H9 (cell line): Measurements from ENCODE around the gene KRTAP9-3. TPM values are rescaled to one million over a fixed set of nuclear protein-coding genes. Genes with fewer than 3 reads are reported as not detected.
"Not testable (repeated sequence)": the region's sequence is repeated elsewhere in the genome, so short reads cannot be mapped to it uniquely, and the experiment has no call there.

ENCODE experiments used
- DNase-seq: peaks from one replicate; pipeline ENCODE4 v3.0.0-alpha.2; 2017
- H2AFZ ChIP-seq: one replicate; pipeline ENCODE4 v1.6.1; 2013; ENCODE audit warnings: mild to moderate bottlenecking, low read length, control low read depth, moderate library complexity
- H2AK5ac ChIP-seq: 2 replicates; pipeline ENCODE4 v1.6.1; 2013; ENCODE audit warnings: low read length, control low read depth, mixed read lengths; ENCODE audit not compliant: insufficient read length
- H2BK120ac ChIP-seq: one replicate; pipeline ENCODE4 v1.6.1; 2013; ENCODE audit warnings: low read depth, mild to moderate bottlenecking, low read length, control low read depth, inconsistent platforms; ENCODE audit not compliant: poor library complexity, severe bottlenecking
- H2BK12ac ChIP-seq: 2 replicates; pipeline ENCODE4 v1.6.1; 2013; ENCODE audit warnings: low read length, control low read depth, mixed read lengths, low read depth; ENCODE audit not compliant: insufficient read length
- H2BK15ac ChIP-seq: 2 replicates; pipeline ENCODE4 v1.6.1; 2013; ENCODE audit warnings: low read depth, low read length, control low read depth
- H2BK20ac ChIP-seq: one replicate; pipeline ENCODE4 v1.6.1; 2013; ENCODE audit warnings: low read depth, mild to moderate bottlenecking, low read length, control low read depth, inconsistent platforms; ENCODE audit not compliant: poor library complexity, severe bottlenecking
- H2BK5ac ChIP-seq: 2 replicates; pipeline ENCODE4 v1.6.1; 2013; ENCODE audit warnings: low read length, control low read depth, mixed read lengths; ENCODE audit not compliant: insufficient read length
- H3K14ac ChIP-seq: 2 replicates; pipeline ENCODE4 v1.6.1; 2013; ENCODE audit warnings: low read length, control low read depth; ENCODE audit not compliant: insufficient read depth
- H3K18ac ChIP-seq: 2 replicates; pipeline ENCODE4 v1.6.1; 2013; ENCODE audit warnings: low read depth, mild to moderate bottlenecking, mixed read lengths, low read length, control low read depth; ENCODE audit not compliant: insufficient read length
- H3K23ac ChIP-seq: 2 replicates; pipeline ENCODE4 v1.6.1; 2013; ENCODE audit warnings: low read length, control low read depth, mixed read lengths, low read depth; ENCODE audit not compliant: insufficient read length
- H3K23me2 ChIP-seq: 2 replicates; pipeline ENCODE4 v1.6.1; 2013; ENCODE audit warnings: low read depth, mild to moderate bottlenecking, mixed read lengths, low read length, control low read depth; ENCODE audit not compliant: insufficient read length, poor library complexity, severe bottlenecking
- H3K27ac ChIP-seq: 2 replicates; pipeline ENCODE4 v1.5.1; 2013; ENCODE audit warnings: low read length, control low read depth, mixed read lengths, low read depth; ENCODE audit not compliant: insufficient read length
- H3K27me3 ChIP-seq: 2 replicates; pipeline ENCODE4 v1.6.1; 2013; ENCODE audit warnings: low read length, control low read depth, inconsistent platforms; ENCODE audit not compliant: insufficient read depth
- H3K4ac ChIP-seq: 2 replicates; pipeline ENCODE4 v1.6.1; 2013; ENCODE audit warnings: low read depth, mild to moderate bottlenecking, control low read depth, inconsistent platforms, low read length, moderate library complexity
- H3K4me1 ChIP-seq: 2 replicates; pipeline ENCODE4 v1.6.1; 2013; ENCODE audit warnings: low read length, control low read depth, inconsistent platforms; ENCODE audit not compliant: insufficient read depth
- H3K4me2 ChIP-seq: 2 replicates; pipeline ENCODE4 v1.6.1; 2013; ENCODE audit warnings: low read length, control low read depth, mixed read lengths; ENCODE audit not compliant: insufficient read length, insufficient read depth
- H3K56ac ChIP-seq: 2 replicates; pipeline ENCODE4 v1.6.1; 2013; ENCODE audit warnings: low read depth, mild to moderate bottlenecking, mixed read lengths, low read length, control low read depth; ENCODE audit not compliant: insufficient read length
- H3K79me1 ChIP-seq: 2 replicates; pipeline ENCODE4 v1.6.1; 2013; ENCODE audit warnings: low read depth, mild to moderate bottlenecking, moderate library complexity, low read length, control low read depth, inconsistent platforms; ENCODE audit not compliant: insufficient read depth, poor library complexity, severe bottlenecking
- H3K79me2 ChIP-seq: 2 replicates; pipeline ENCODE4 v1.6.1; 2013; ENCODE audit warnings: low read length, control low read depth, inconsistent platforms; ENCODE audit not compliant: insufficient read depth
- H3K9ac ChIP-seq: 2 replicates; pipeline ENCODE4 v1.6.1; 2013; ENCODE audit warnings: low read length, control low read depth, mixed read lengths; ENCODE audit not compliant: insufficient read length; ENCODE audit errors: extremely low read depth
- H3K9me3 ChIP-seq: one replicate; pipeline ENCODE4 v1.6.1; 2013; ENCODE audit warnings: low read depth, low read length, inconsistent platforms; ENCODE audit not compliant: control insufficient read depth
- H3T11ph ChIP-seq: one replicate; pipeline ENCODE4 v1.6.1; 2013; ENCODE audit warnings: mild to moderate bottlenecking, low read length, control low read depth, inconsistent platforms
- H4K20me1 ChIP-seq: one replicate; pipeline ENCODE4 v1.6.1; 2013; ENCODE audit not compliant: control insufficient read depth, insufficient read length, insufficient read depth
- H4K5ac ChIP-seq: 2 replicates; pipeline ENCODE4 v1.6.1; 2013; ENCODE audit warnings: low read depth, mild to moderate bottlenecking, mixed read lengths, low read length, control low read depth; ENCODE audit not compliant: insufficient read length
- H4K8ac ChIP-seq: replicated peaks from 2 replicates; pipeline ENCODE4 v1.6.1; 2013; ENCODE audit warnings: low read length, control low read depth, mixed read lengths, low read depth; ENCODE audit not compliant: insufficient read length
- H4K91ac ChIP-seq: 2 replicates; pipeline ENCODE4 v1.6.1; 2013; ENCODE audit warnings: low read depth, mild to moderate bottlenecking, moderate library complexity, mixed read lengths, low read length, control low read depth; ENCODE audit not compliant: insufficient read length
- H3K27ac Mint-ChIP-seq, 3 experiments: 2 replicates in 2 of 3; 3 replicates in 1 of 3; pipeline ENCODE4 v1.8.0; 2020 to 2021; ENCODE audit warnings: mixed read lengths in 3 of 3, mild to moderate bottlenecking in 1 of 3, moderate library complexity in 1 of 3
- H3K27me3 Mint-ChIP-seq: 2 replicates; pipeline ENCODE4 v1.8.0; 2021; ENCODE audit warnings: low read depth, mild to moderate bottlenecking, moderate library complexity, mixed read lengths
- H3K36me3 Mint-ChIP-seq, 3 experiments: 2 replicates in 2 of 3; 3 replicates in 1 of 3; pipeline ENCODE4 v1.8.0; 2020 to 2021; ENCODE audit warnings: low read depth in 3 of 3, mixed read lengths in 3 of 3; ENCODE audit not compliant: insufficient read depth in 1 of 3
- H3K4me1 Mint-ChIP-seq, 2 experiments: 2 replicates each; pipeline ENCODE4 v1.8.0; 2020; ENCODE audit warnings: mixed read lengths in 2 of 2
- H3K4me3 Mint-ChIP-seq, 2 experiments: 2 replicates in 1 of 2; 3 replicates in 1 of 2; pipeline ENCODE4 v1.8.0; 2020 to 2021; ENCODE audit warnings: mild to moderate bottlenecking in 2 of 2, mixed read lengths in 2 of 2, moderate library complexity in 1 of 2
- H3K9me3 Mint-ChIP-seq, 2 experiments: 2 replicates in 1 of 2; 3 replicates in 1 of 2; pipeline ENCODE4 v1.8.0; 2020; ENCODE audit warnings: mild to moderate bottlenecking in 2 of 2, mixed read lengths in 2 of 2, moderate library complexity in 1 of 2
- WGBS: extraction: QIAGEN DNeasy Blood & Tissue Kit; methylation state at CpG from one replicate; pipeline ENCODE4 v1.1.7; 2013; ENCODE audit warnings: missing lambda C conversion rate, low lambda C conversion rate, mixed read lengths; ENCODE audit not compliant: insufficient read length; ENCODE audit errors: extremely low coverage; 5-methylcytosine and 5-hydroxymethylcytosine counted together
- total RNA-seq: library from RNA; stranded (reverse); gene quantifications from 2 replicates; pipeline ENCODE4 v1.2.1, GENCODE V29; 2021

KRTAP9-3 gene
- total RNA-seq, 1 experiment from 2014 or later: not detected

- not testable (repeated sequence) for H4K8ac ChIP-seq
Measured at GRCh38 chr17:41237949-41238437, 5.7 kb downstream of the KRTAP9-3 start, which contains the start of gene KRTAP9-8. Gene KRTAP9-8, plus strand, starts transcription at chr17:41237999. Its CDS starts 53 bp downstream, at chr17:41238052.

DNA sequence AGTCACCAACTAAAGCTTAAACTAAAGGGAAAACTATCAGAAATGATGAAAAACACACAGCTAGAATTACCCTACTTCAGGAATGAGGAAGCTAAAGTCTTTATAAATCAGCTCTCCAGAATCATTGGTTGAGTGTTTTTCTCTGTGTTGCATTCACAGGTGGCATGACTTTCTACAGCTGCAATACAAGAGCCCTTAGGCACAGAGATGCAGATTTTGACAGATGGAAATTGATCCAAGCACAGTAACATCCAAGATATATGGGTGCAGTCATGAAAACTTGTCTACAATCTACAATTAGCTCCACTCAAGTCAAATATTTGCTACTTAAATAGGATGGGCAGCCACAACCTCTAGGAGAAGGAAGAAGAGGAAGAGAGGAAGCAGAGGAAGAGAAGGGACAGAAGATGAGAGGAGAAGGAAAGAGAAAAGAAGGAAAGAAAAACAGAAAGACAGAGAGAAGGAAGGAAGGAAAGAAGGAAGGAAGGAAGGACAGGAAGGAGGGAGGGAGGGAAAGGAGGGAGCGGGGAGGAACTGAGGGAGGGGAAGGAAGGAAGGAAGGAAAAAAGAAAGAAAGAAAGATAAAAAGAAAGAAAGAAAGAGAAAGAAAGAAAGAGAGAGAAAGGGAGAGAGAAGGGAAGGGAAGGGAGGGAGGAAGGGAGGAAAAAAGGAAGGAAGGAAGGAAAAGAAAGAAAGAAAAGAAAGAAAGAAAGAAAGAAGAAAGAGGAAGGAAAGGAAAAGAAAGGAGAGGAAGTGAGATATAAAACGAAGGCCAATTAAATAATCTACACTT is 14.9 kb downstream of the KRTAP9-3 start:
- not testable (repeated sequence) for H3K4me1 ChIP-seq, H3K36me3 Mint-ChIP-seq, H3K4me2 ChIP-seq, H3K9me3 Mint-ChIP-seq, H3K9ac ChIP-seq, H3K4ac ChIP-seq, H2AK5ac ChIP-seq, H2BK5ac ChIP-seq, H4K91ac ChIP-seq, H4K8ac ChIP-seq, H3K79me1 ChIP-seq, H3K27me3 ChIP-seq, H3K23me2 ChIP-seq, H3K56ac ChIP-seq, H4K5ac ChIP-seq, H3K4me3 Mint-ChIP-seq, H2BK12ac ChIP-seq, H2AFZ ChIP-seq, H3K18ac ChIP-seq, H3K27me3 Mint-ChIP-seq, H2BK120ac ChIP-seq, H4K20me1 ChIP-seq, H3K27ac ChIP-seq, H3K23ac ChIP-seq, DNase-seq, H3T11ph ChIP-seq, H2BK15ac ChIP-seq, H3K9me3 ChIP-seq, H3K14ac ChIP-seq, H2BK20ac ChIP-seq, H3K27ac Mint-ChIP-seq, H3K79me2 ChIP-seq
- H3K4me1 Mint-ChIP-seq: peaks cover 9 to 12% of the 10 kb centered on the region in 2 experiments
- WGBS: no CpG with 5 or more reads among the region's 2 CpGs

More at GRCh38 chr17:41237949-41238437, 5.7 kb downstream of the KRTAP9-3 start, which contains the start of gene KRTAP9-8:
- H3K4ac ChIP-seq, H3K23me2 ChIP-seq, H3K36me3 Mint-ChIP-seq, H3K9me3 ChIP-seq, H4K5ac ChIP-seq, H2BK5ac ChIP-seq, H3K79me2 ChIP-seq, H3K4me3 Mint-ChIP-seq, H2BK20ac ChIP-seq, H3K9ac ChIP-seq, H2BK120ac ChIP-seq, H3K27ac Mint-ChIP-seq, H3K56ac ChIP-seq, H2BK12ac ChIP-seq, H3K4me2 ChIP-seq, H3K18ac ChIP-seq, H3K4me1 ChIP-seq, H4K91ac ChIP-seq, DNase-seq, H3K79me1 ChIP-seq, H3K27me3 ChIP-seq, H3K27ac ChIP-seq, H3K4me1 Mint-ChIP-seq, H3K14ac ChIP-seq, H2AK5ac ChIP-seq, H2AFZ ChIP-seq, H3K23ac ChIP-seq, H3T11ph ChIP-seq, H4K20me1 ChIP-seq, H2BK15ac ChIP-seq: not testable (repeated sequence)
- peaks cover 14% of the 10 kb centered on the region for H3K27me3 Mint-ChIP-seq
- peaks cover 14 to 17% of the 10 kb centered on the region in 2 experiments for H3K9me3 Mint-ChIP-seq
- WGBS: no CpG with 5 or more reads among the region's 3 CpGs
